Stimulated activated CD8-positive, alpha-beta memory T cell treated with anti-CD3 and anti-CD28 coated beads, Interleukin-2, amount 100 ng/mL, for 48 hours (primary cell): ENCODE results near the gene PDZRN3.

ENCODE experiments used
- DNase-seq, 2 donors: peaks; one replicate each; pipeline ENCODE4 v3.0.0-alpha.2; 2020; ENCODE audit warnings: low read depth in 2 of 2

The PDZRN3 gene

GRCh38 chr3:73622091-73622805 lies 2.5 kb downstream of the PDZRN3 start:
- DNase-seq: no peak

GRCh38 chr3:73621388-73621787 lies 3.4 kb downstream of the PDZRN3 start:
- DNase-seq: no peak

DNA sequence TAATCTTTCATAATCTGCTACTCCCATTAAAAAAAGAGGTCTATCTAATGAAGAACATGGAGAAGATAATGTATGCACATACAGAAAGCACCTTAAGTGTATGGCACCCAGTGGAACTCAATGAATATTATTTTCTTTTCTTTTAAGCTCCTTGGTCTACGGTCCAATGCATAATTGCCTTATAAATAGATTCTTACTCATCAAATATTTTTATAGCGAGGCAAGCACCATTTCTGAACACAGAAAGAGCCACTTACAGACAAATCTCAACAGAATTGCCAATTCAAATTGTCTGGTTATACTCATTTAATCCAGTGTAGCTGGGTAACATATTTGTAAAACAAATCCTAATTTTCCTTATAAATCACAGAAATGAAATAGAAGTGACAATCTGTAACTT lies 6.3 kb downstream of the PDZRN3 start:
- no peak for DNase-seq

- DNase-seq: no peak
Measured at GRCh38 chr3:73616056-73616455, 8.7 kb downstream of the PDZRN3 start.

GRCh38 chr3:73614419-73614818 lies 10.3 kb downstream of the PDZRN3 start:
- DNase-seq: no peak

DNA sequence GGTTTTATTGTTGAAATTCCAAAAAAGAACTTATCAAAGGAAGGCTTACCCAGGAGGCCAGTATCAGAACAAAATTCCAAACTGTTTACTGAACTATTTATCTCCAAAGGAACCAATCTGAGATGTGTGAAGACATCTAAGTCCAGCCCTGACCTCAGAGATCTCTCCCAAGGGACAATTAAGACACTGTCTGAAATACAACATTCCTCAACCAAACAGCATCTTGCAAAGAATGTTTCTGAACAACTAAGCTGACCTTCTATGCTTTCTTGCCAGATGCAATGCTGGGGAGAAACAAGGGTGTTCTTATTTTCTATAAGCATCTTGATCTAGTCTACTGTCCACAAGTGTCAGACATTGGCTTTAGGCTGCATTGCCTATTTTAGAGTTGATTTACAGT lies 13.6 kb downstream of the PDZRN3 start:
- no peak for DNase-seq

DNA sequence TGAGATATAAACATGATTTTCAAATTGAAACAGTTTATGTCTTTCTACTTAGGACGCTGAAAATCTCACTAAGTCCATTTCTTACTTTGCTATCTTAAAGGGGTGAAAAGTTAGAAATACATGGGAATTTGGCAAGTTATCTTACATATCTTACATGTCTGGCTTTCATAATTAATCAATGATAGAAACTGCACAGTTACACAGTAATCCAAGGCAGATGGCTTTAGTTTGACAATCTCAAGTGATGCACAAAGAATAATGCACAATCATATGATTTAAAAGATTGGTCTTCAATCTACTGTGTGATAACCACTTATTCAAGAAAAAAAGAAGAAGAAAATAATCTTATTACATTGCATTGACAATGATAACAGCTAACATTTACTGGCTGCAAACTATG lies 14.2 kb downstream of the PDZRN3 start:
- no peak for DNase-seq

DNA sequence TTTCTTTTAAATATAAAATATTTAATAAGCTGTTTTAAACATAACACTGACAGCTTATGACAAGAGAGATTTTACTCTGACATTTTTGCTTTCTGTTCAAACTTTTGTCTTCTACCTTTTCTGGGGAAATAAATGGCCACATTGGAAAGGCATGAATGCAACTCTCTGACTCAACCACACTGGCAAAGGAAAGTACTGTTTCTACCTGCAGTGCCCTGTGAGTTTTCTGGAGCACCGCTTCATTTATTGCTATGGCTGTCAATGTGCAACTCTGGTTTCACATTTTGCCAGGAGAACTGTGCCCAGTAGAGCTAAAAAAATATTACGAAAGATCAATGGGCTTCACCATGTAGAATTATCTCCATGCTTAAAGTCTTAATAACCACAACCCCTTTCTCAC lies 15.1 kb downstream of the PDZRN3 start:
- no peak for DNase-seq

DNA sequence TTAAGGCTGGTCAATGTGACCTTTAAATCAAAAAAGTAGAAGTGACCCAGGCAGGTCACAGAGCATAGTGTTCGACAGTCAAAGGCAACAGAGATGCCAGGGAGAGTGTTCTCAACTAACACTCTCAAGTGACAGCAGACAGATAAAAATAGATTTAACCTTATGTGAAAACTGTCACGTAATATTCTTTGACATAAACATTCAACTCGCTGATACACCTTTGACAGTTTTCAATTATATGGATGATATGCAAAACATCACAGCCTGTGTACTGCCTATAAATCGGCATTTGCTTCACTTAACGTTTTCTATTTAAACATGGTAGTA lies 15.5 kb downstream of the PDZRN3 start:
- DNase-seq: no peak

GRCh38 chr3:73608456-73609314 lies 16.1 kb downstream of the PDZRN3 start:
- no peak for DNase-seq

DNA sequence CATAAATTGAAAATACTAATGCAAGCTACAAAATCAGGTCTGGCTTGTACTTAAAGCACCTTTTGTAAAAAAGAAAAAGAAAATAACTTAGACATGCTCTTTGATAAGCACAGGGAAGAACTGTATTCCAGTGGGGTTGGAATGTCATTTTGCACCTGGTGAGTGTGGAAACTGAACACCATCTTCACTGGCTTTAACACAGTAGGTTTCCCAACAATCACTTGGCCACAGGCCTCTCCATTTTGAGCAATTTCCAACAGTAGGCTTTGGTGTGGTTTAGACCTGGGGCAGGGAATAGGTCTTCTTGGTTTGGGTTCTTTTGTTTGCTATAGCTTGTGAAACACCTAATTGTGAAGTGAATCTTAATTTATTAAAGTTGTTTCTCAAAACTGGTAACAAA lies 18.9 kb downstream of the PDZRN3 start:
- no peak for DNase-seq

GRCh38 chr3:73605412-73605811 lies 19.3 kb downstream of the PDZRN3 start:
- no peak for DNase-seq

DNA sequence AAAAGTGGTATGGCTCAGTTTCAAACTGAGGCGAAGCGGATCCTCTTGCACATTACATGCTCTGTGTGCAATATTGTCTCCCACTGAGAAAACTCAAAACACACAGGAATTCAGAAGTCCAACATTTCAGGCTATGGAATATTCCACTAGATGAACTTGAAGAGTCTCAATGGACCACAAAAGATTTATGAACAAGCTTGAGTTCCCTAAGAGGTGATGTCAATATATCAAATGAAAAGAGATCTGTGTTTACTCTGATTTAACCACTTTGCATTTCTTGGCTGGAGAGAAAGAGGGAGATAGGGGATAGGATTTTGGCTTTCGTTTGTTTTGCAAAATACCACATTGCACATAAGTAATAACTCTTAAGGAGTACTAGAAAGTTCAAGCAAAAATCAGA lies 20.3 kb downstream of the PDZRN3 start:
- no peak for DNase-seq

GRCh38 chr3:73603762-73604171 lies 21.0 kb downstream of the PDZRN3 start:
- DNase-seq: no peak

DNA sequence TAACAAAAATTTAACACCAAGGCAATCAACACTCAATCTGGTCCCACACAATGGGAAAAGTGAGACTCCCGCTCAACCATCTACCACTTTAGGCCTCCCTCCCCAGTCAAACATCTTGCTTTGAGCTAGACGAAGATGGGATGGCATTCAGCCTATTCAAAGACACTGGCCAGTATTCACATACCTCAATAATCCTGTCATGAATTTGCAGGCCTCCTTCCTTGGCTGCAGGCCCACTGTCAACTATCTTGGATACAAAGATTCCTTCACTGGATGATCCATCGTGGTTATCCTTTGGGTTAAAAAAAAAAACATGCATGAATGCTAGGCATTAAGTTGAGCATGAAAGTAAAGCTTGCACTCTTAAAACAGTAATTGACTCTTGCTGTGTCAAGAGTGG lies 22.6 kb downstream of the PDZRN3 start:
- DNase-seq: no peak

- DNase-seq: no peak
Measured at GRCh38 chr3:73601481-73601880, 23.3 kb downstream of the PDZRN3 start.

- DNase-seq: no peak
Measured at GRCh38 chr3:73601011-73601410, 23.7 kb downstream of the PDZRN3 start.

- DNase-seq: no peak
Measured at GRCh38 chr3:73600293-73600938, 24.3 kb downstream of the PDZRN3 start.

GRCh38 chr3:73599605-73600004 lies 25.1 kb downstream of the PDZRN3 start:
- no peak for DNase-seq

DNA sequence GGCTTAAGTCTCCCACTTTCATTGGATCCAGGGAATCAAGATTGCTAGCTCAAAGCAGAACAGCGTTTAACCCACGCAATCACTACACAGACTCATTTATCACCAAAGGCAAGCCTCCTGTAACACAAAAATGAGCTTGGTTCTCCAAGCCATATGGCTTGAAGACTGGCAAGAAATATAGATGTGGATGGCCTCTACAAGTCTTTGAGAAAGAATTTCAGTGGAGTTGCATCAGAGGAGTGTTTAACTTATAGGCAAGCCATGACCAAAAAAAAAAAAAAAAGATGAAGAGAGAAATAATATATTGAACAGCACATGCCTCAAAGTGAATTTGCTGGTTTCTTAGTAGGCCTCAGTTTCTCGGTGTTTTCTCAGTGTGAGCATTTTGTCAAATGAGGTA lies 27.3 kb downstream of the PDZRN3 start:
- no peak for DNase-seq

DNA sequence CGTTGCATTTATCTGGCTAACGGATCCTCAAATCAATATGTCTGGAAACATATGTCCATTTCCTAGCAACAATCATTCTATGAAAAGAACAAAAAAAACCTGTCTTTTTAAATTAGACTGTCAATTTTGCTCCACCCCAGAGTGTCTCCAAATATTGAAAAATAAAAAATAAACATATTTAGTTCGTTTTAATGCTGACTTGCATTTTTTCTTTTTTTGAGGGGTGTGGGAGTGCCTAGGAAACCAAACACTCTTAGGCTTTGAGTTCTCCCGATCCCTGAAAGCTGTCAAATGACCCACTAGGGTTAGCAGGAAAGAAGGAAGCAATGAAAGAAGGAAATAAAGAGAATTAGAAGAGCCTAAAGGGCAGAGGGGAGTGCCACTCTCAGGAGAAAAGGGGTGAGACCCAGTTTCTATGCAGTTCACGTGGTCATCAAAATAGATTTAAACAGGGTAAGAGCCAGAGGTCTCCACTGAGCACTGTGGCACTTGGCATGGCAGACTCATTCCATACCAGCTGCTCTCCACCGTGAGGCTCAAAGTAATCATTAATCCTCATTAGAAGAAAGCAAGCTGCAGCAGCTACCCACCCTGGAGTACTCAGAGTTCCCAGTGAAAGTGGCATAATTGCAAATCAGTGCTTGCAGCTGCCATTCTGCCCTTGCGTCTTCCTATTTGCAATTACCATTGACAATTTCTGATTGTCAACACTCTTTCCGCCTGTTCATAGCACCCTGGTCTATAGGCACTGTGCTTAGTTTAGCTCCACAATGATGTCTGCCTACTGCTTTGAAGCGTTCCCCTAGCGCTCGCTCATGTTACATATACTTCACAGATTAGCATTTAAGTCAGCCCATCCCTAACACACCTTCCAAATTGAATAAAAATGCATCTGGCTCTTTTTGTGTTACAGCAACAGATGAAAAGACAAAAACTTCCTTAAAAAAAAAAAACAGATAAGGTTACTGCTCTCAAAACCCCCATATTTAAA lies 32.3 kb downstream of the PDZRN3 start:
- DNase-seq: no peak
